B cell (primary cell): Measurements from ENCODE around the gene ABCD1. TPM values are rescaled to one million over a fixed set of nuclear protein-coding genes. Genes with fewer than 3 reads are reported as not detected.

Source experiments
- ATAC-seq: fragments of 200-7000 bp; cut with Tn5 transposase; one replicate; pipeline ENCODE4 v1.10.0; 2021; ENCODE audit warnings: low read depth, mild to moderate bottlenecking, moderate number of reproducible peaks, moderate library complexity
- CTCF ChIA-PET: fragments of 350-600 bp; sonication (Branson Sonifier 250); formaldehyde crosslinking; loops from one replicate; lab custom pipeline; 2021; ENCODE audit warnings: antibody characterized with exemption, inconsistent platforms; lab: Charles Lee
- POLR2A ChIA-PET: fragments of 350-600 bp; sonication (Branson Sonifier 250); formaldehyde crosslinking; loops from one replicate; lab custom pipeline; 2021; ENCODE audit warnings: antibody characterized with exemption; lab: Charles Lee
- DNase-seq: peaks from one replicate; pipeline ENCODE4 v3.0.0; 2013
- H2AFZ ChIP-seq: 2 replicates; pipeline ENCODE4 v1.6.1; 2012; ENCODE audit warnings: mild to moderate bottlenecking, low read depth, low read length; ENCODE audit not compliant: insufficient read depth, poor library complexity, severe bottlenecking
- H3K27ac ChIP-seq, 2 donors: 1 replicate in 1 of 2; 2 replicates in 1 of 2; pipeline ENCODE4 v1.5.1; 2012 to 2013; ENCODE audit warnings: low read length in 2 of 2, mild to moderate bottlenecking in 2 of 2, moderate library complexity in 1 of 2
- H3K27me3 ChIP-seq, 4 experiments: fragments of 200-600 bp in 1 of 4; sonication (generic) in 1 of 4; replicated peaks in 1 of 4; 1 replicate in 2 of 4; 2 replicates in 2 of 4; pipeline versions ENCODE4 v1.6.1 to v1.7.0; 2013 to 2016; ENCODE audit warnings: low read length in 3 of 4, mild to moderate bottlenecking in 2 of 4, mixed read lengths in 1 of 4, moderate library complexity in 1 of 4; ENCODE audit not compliant: insufficient read depth in 4 of 4, control insufficient read depth in 3 of 4; ENCODE audit errors: control extremely low read depth in 1 of 4
- H3K36me3 ChIP-seq, 2 experiments: replicated peaks in 1 of 2; 1 replicate in 1 of 2; 2 replicates in 1 of 2; pipeline versions ENCODE4 v1.6.1 to v1.7.1; 2013; ENCODE audit warnings: low read length in 1 of 2; ENCODE audit not compliant: insufficient read depth in 2 of 2, control insufficient read depth in 1 of 2; ENCODE audit errors: control extremely low read depth in 1 of 2, extremely low read depth in 1 of 2
- H3K4me1 ChIP-seq, 2 donors: fragments of 200-600 bp in 1 of 2; sonication (generic) in 1 of 2; 1 replicate in 1 of 2; 2 replicates in 1 of 2; pipeline versions ENCODE4 v1.5.1 to v1.6.1; 2013 to 2017; ENCODE audit warnings: low read length in 2 of 2; ENCODE audit not compliant: control insufficient read depth in 2 of 2, insufficient read depth in 2 of 2
- H3K4me2 ChIP-seq: replicated peaks from 2 replicates; pipeline ENCODE3; 2012; ENCODE audit warnings: mild to moderate bottlenecking, low read depth, low read length; ENCODE audit not compliant: poor library complexity, severe bottlenecking
- H3K4me3 ChIP-seq, 5 experiments: fragments of 200-600 bp in 1 of 5; sonication (generic) in 1 of 5; 1 replicate in 3 of 5; 2 replicates in 2 of 5; pipeline versions ENCODE4 v1.5.1 to v1.7.0; 2011 to 2016; ENCODE audit warnings: low read length in 4 of 5, mild to moderate bottlenecking in 4 of 5, low read depth in 2 of 5, control low read depth in 1 of 5, moderate library complexity in 1 of 5; ENCODE audit not compliant: insufficient read depth in 1 of 5; ENCODE audit errors: control extremely low read depth in 1 of 5, extremely low read depth in 1 of 5
- H3K79me2 ChIP-seq: fragments of 200-600 bp; sonication (generic); one replicate; pipeline ENCODE4 v1.6.0; 2016; ENCODE audit warnings: low read length; ENCODE audit not compliant: control insufficient read depth, insufficient read depth
- H3K9ac ChIP-seq: fragments of 200-600 bp; sonication (generic); 2 replicates; pipeline ENCODE4 v1.6.1; 2017; ENCODE audit warnings: mild to moderate bottlenecking, low read length, moderate library complexity
- H3K9me3 ChIP-seq, 3 donors: one replicate each; pipeline versions ENCODE4 v1.6.1 to v1.7.1; 2013; ENCODE audit warnings: low read length in 2 of 3; ENCODE audit not compliant: control insufficient read depth in 2 of 3, insufficient read depth in 1 of 3; ENCODE audit errors: control extremely low read depth in 1 of 3
- H4K20me1 ChIP-seq: 2 replicates; pipeline ENCODE4 v1.6.0; 2012; ENCODE audit warnings: mild to moderate bottlenecking, low read length; ENCODE audit not compliant: insufficient read depth, control insufficient read depth, poor library complexity, severe bottlenecking
- H3K27ac Mint-ChIP-seq: one replicate; pipeline ENCODE4 v1.8.0; 2021; ENCODE audit warnings: mixed read lengths
- H3K27me3 Mint-ChIP-seq: one replicate; pipeline ENCODE4 v1.8.0; 2021; ENCODE audit warnings: mixed read lengths
- H3K4me1 Mint-ChIP-seq: one replicate; pipeline ENCODE4 v1.8.0; 2021; ENCODE audit warnings: mixed read lengths
- H3K4me3 Mint-ChIP-seq: one replicate; pipeline ENCODE4 v1.8.0; 2021; ENCODE audit warnings: mixed read lengths
- H3K9me3 Mint-ChIP-seq: one replicate; pipeline ENCODE4 v1.8.0; 2022; ENCODE audit warnings: mixed read lengths; ENCODE audit not compliant: insufficient read depth
- EZH2 ChIP-seq: IDR thresholded peaks from 2 replicates; pipeline ENCODE4 v1.6.1; 2012; ENCODE audit warnings: borderline replicate concordance, low read depth, mild to moderate bottlenecking, moderate library complexity, low read length; ENCODE audit not compliant: insufficient read depth, poor library complexity, severe bottlenecking
- WGBS: methylation state at CpG from one replicate; pipeline ENCODE4 v1.1.5; 2013; ENCODE audit warnings: missing lambda C conversion rate; ENCODE audit not compliant: insufficient coverage; 5-methylcytosine and 5-hydroxymethylcytosine counted together
- intact Hi-C: fragments of 100-400 bp; cut with micrococcal nuclease; formaldehyde crosslinking; loops from one replicate; pipeline ENCODE4 v1.10.0; 2022
- polyA plus RNA-seq: library from polyadenylated mRNA; depleted of rRNA; stranded (reverse); fragments of >200 nt; gene quantifications from 2 replicates; pipeline ENCODE4 v1.2.3, GENCODE V29; 2012
- total RNA-seq, 2 donors: library from RNA; stranded (reverse); fragments of 120-200 nt in 1 of 2; gene quantifications; 1 replicate in 1 of 2; 2 replicates in 1 of 2; pipeline versions ENCODE4 v1.2.3 to v1.2.4, GENCODE V29; 2013 to 2022
- TF ChIP-seq, protein P1 (sequence below): fragments of 200-600 bp; IDR thresholded peaks from one replicate; pipeline ENCODE4 v1.8.0; 2022; ENCODE audit warnings: antibody characterized with exemption, mild to moderate bottlenecking

ABCD1 gene
- total and polyA plus RNA-seq, 2 donors (not counting 1 experiment from before 2014, with no cell fraction given), result 9.7 to 12.2 TPM

DNA sequence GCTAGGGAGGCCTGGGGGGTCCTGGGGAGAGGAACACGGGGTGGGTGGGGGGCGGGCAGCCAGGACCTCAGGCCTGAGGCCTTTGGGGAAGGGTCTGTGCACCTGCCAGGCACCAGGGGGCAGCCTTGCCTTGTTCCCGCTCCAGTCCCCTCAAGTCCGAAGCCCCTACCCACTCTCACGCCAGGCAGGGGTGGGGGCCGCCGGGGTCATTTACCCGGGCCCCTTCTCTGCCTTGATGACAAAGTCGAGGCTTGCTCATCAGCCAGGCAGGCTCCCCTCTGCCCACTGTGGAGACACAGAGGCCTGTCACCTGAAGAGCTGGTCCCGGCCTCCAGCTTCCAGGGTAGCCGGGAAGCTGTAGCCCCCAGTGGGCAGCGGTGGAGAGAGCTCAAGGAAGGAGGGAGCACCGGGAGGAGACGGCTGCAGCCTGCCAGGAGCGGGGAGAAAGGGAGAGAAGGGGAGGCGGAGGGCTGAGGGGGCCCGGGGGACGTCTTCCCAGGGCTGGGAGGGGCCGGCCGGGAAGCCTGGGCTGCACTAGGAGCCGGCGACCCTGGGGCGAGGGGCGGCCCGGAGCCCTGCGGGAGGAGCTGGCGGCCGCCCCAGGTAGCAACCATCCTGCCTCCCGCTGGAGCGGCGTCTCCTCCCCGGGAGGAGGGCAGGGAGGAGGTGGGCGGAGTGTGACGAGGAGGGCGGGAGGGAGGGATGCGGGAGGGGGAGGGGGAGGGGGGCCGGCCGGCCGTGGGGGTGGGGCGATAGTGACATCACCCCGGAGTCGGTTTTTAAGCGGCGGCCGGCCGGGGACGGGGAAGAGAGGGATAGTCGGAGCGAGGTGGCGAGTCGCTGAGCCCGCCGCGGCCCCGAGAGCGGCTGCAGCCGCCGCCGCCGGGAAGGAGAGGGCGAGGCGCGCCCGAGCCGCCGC is 37.3 kb upstream of the ABCD1 start, which contains the start of gene SLC6A8:
Gene SLC6A8, plus strand, starts transcription at position 806 of the 919 bp plus-strand sequence. CDS start 649 bp downstream, outside the sequence.
- Histone ChIP-seq H3K27me3 (peaks cover 0 to 13% (median 1%) of the 10 kb centered on the region in 4 experiments), H3K79me2 (no peaks in the 10 kb centered on the region), H3K4me3 (peak within 1 kb of the TSS in 4 of 5 experiments; percentile 26 to 48 (median 38)), H3K9me3 (no peaks in the 10 kb centered on the region), H3K4me1 (peaks cover 0 to 4% of the 10 kb centered on the region in 2 donors), H3K9ac (peak within 1 kb of the TSS; percentile 47), H4K20me1 (no peaks in the 10 kb centered on the region), H3K36me3 (no peaks in the 10 kb centered on the region), H3K4me2 (peak within 1 kb of the TSS; percentile 58), H3K27ac (no peak within 1 kb of the TSS), H2AFZ (peak within 1 kb of the TSS; percentile 69)
- no peaks in the 10 kb centered on the region for H3K4me1 Mint-ChIP-seq
- peak within 1 kb of the TSS; percentile 83 for H3K4me3 Mint-ChIP-seq
- ChIA-PET POLR2A (interaction anchor here (0.7 kb wide), 1 partner anchor 240 kb away, joined by 6 read pairs; no protein-coding TSS in a partner anchor), CTCF (interaction anchor here (0.8 to 1.5 kb wide), 6 partner anchors 21 to 280 kb away, joined by 3 to 5 read pairs (median 4); no protein-coding TSS in a partner anchor)
- H3K27ac Mint-ChIP-seq, result no peak within 1 kb of the TSS
- peak; percentile 62 for ATAC-seq
- no peaks in the 10 kb centered on the region for H3K9me3 Mint-ChIP-seq
- no peaks in the 10 kb centered on the region for H3K27me3 Mint-ChIP-seq
- WGBS, result under 1% methylated on average over 23 of the region's 66 CpGs
- intact Hi-C loops, result no loop called here
- DNase-seq, result peak; percentile 59
- TF ChIP-seq, protein P1, sequence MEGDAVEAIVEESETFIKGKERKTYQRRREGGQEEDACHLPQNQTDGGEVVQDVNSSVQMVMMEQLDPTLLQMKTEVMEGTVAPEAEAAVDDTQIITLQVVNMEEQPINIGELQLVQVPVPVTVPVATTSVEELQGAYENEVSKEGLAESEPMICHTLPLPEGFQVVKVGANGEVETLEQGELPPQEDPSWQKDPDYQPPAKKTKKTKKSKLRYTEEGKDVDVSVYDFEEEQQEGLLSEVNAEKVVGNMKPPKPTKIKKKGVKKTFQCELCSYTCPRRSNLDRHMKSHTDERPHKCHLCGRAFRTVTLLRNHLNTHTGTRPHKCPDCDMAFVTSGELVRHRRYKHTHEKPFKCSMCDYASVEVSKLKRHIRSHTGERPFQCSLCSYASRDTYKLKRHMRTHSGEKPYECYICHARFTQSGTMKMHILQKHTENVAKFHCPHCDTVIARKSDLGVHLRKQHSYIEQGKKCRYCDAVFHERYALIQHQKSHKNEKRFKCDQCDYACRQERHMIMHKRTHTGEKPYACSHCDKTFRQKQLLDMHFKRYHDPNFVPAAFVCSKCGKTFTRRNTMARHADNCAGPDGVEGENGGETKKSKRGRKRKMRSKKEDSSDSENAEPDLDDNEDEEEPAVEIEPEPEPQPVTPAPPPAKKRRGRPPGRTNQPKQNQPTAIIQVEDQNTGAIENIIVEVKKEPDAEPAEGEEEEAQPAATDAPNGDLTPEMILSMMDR, result peak; percentile 39
- no peak for TF ChIP-seq EZH2
